ENCODE measurements around the gene RFC4. TPM values are rescaled to one million over a fixed set of nuclear protein-coding genes. Genes with fewer than 3 reads are reported as not detected.

RFC4 gene
- polyA plus RNA-seq, 3 donors, result 3.9 to 6.2 (median 4.6) TPM

- Histone ChIP-seq H3K9ac (ENCODE audit: insufficient read depth, low read length, poor library complexity, severe bottlenecking) (peak overlapping the region; percentile 95), H3K79me2 (ENCODE audit: insufficient read depth, low read length) (peaks cover 54% of the 10 kb centered on the region), H3K9me3 (replicated peaks in 1 of 2; ENCODE audit: control insufficient read depth in 1 of 2, insufficient read depth in 1 of 2, low read length in 2 of 2) (no peaks in the 10 kb centered on the region), H4K20me1 (ENCODE audit: insufficient read depth, low read length) (peaks cover 55% of the 10 kb centered on the region), H3K27ac (ENCODE audit: low read depth in 1 of 2, low read length in 2 of 2) (peak overlapping the region; percentile 95 to 99), H3K36me3 (replicated peaks in 1 of 2; ENCODE audit: control insufficient read depth in 1 of 2, insufficient read depth in 2 of 2, low read length in 2 of 2) (peaks cover 45 to 46% of the 10 kb centered on the region in 2 donors), H2AFZ (ENCODE audit: insufficient read depth, low read depth, low read length, poor library complexity, severe bottlenecking) (peak overlapping the region; percentile 80), H3K4me3 (replicated peaks in 1 of 3; ENCODE audit: low read depth in 2 of 3, low read length in 3 of 3) (peak overlapping the region; percentile 88 to 99 (median 93)), H3K4me2 (replicated peaks; ENCODE audit: extremely low read depth, low read length, poor library complexity, severe bottlenecking) (peak overlapping the region; percentile 81), H3K27me3 (ENCODE audit: control insufficient read depth in 2 of 2, insufficient read depth in 2 of 2, low read length in 2 of 2) (no peaks in the 10 kb centered on the region), H3K4me1 (ENCODE audit: control insufficient read depth in 1 of 2, insufficient read depth in 2 of 2, low read length in 2 of 2) (peaks cover 20 to 39% of the 10 kb centered on the region in 2 donors)
- peaks cover 0 to 5% (median 2%) of the 10 kb centered on the region in 3 donors for H3K27me3 Mint-ChIP-seq (ENCODE audit: low read depth in 3 of 3)
- no peak for TF ChIP-seq CTCF (IDR thresholded peaks at IDR 0.05)
- peaks cover 30% of the 10 kb centered on the region for H3K4me1 Mint-ChIP-seq
- H3K27ac Mint-ChIP-seq, result peak overlapping the region; percentile 96 to 100 (median 99)
- peak; percentile 67 to 79 (median 76) for DNase-seq
- under 1% methylated on average over 45 of the region's 56 CpGs for WGBS (ENCODE audit: insufficient coverage)
- peaks cover 45 to 49% of the 10 kb centered on the region in 2 donors for H3K36me3 Mint-ChIP-seq
- intact Hi-C loops (cut with micrococcal nuclease), result loop anchor here (5.0 to 10.0 kb wide), 4 partner anchors 43 to 849 kb away; partner anchors contain the start of genes DNAJB11 (in 1 of the 2), RPL39L (in 1 of the 2) and TRA2B (in 1 of the 2)
- H3K4me3 Mint-ChIP-seq, result peak overlapping the region; percentile 98 to 99
- peaks cover 0 to 5% (median 0%) of the 10 kb centered on the region in 7 donors for H3K9me3 Mint-ChIP-seq
These were observed 22.4 kb downstream of the RFC4 start for GRCh38 chr3:186783731-186784515.

DNA sequence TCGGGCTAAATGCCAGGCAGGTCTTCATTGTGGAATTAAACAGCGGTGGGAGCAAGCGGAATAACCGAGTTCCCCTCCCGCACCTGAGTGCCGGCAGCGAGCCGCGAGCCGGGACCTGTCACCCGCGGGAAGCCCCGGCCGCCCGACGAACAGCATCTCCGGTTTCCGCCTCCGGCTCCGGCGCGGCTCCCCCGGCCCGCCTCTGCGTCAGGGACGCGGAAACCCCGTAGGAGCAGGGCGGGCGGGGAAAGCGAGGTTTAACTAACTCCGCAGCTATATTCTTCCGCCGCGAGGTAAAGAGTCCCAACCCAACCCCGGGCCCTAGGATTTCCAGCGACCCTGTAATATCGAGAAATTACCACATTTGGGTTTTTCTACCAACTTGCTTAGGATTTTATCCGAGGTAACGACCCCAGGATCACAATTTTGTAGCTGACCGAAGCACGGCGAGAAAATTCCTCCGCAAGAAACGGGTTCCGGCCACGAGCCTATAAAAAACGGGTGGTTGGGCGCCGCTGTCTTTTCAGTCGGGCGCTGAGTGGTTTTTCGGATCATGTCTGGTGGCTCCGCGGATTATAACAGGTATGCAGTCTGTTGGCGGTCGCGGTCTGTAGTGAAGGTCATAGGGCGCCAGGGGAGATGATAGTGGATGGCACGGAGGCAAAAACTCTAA, 23.1 kb downstream of the RFC4 start, which contains the start of gene EIF4A2:
TSS of gene EIF4A2 (plus strand) at position 520 of the 673 bp plus-strand sequence. CDS start at position 554, 34 bp downstream.
- Histone ChIP-seq H3K4me1 (ENCODE audit: control insufficient read depth in 1 of 2, insufficient read depth in 2 of 2, low read length in 2 of 2) (peaks cover 20 to 39% of the 10 kb centered on the region in 2 donors), H3K9me3 (replicated peaks in 1 of 2; ENCODE audit: control insufficient read depth in 1 of 2, insufficient read depth in 1 of 2, low read length in 2 of 2) (no peaks in the 10 kb centered on the region), H2AFZ (ENCODE audit: insufficient read depth, low read depth, low read length, poor library complexity, severe bottlenecking) (peak within 1 kb of the TSS; percentile 80), H3K27ac (ENCODE audit: low read depth in 1 of 2, low read length in 2 of 2) (peak within 1 kb of the TSS; percentile 95 to 99), H3K36me3 (replicated peaks in 1 of 2; ENCODE audit: control insufficient read depth in 1 of 2, insufficient read depth in 2 of 2, low read length in 2 of 2) (peaks cover 38 to 39% of the 10 kb centered on the region in 2 donors), H3K27me3 (ENCODE audit: control insufficient read depth in 2 of 2, insufficient read depth in 2 of 2, low read length in 2 of 2) (no peaks in the 10 kb centered on the region), H3K79me2 (ENCODE audit: insufficient read depth, low read length) (peaks cover 49% of the 10 kb centered on the region), H3K4me3 (replicated peaks in 1 of 3; ENCODE audit: low read depth in 2 of 3, low read length in 3 of 3) (peak within 1 kb of the TSS; percentile 88 to 99 (median 93)), H3K9ac (ENCODE audit: insufficient read depth, low read length, poor library complexity, severe bottlenecking) (peak within 1 kb of the TSS; percentile 95), H4K20me1 (ENCODE audit: insufficient read depth, low read length) (peaks cover 47% of the 10 kb centered on the region), H3K4me2 (replicated peaks; ENCODE audit: extremely low read depth, low read length, poor library complexity, severe bottlenecking) (peak within 1 kb of the TSS; percentile 81)
- Mint-ChIP-seq H3K27me3 (ENCODE audit: low read depth in 3 of 3) (peaks cover 0 to 5% (median 2%) of the 10 kb centered on the region in 3 donors), H3K4me1 (peaks cover 29% of the 10 kb centered on the region), H3K27ac (peak within 1 kb of the TSS; percentile 96 to 100 (median 99)), H3K9me3 (peaks cover 0 to 5% (median 0%) of the 10 kb centered on the region in 7 donors), H3K4me3 (peak within 1 kb of the TSS; percentile 98 to 99), H3K36me3 (peaks cover 38 to 42% of the 10 kb centered on the region in 2 donors)
- under 1% methylated on average over 59 of the region's 60 CpGs for WGBS (ENCODE audit: insufficient coverage)
- intact Hi-C loops (cut with micrococcal nuclease), result loop anchor here (5.0 to 10.0 kb wide), 4 partner anchors 44 to 848 kb away; partner anchors contain the start of genes DNAJB11 (in 1 of the 2), RPL39L (in 1 of the 2) and TRA2B (in 1 of the 2)
- DNase-seq, result peak; percentile 86 to 95 (median 89)
- TF ChIP-seq CTCF (IDR thresholded peaks at IDR 0.05), result no peak

Measured in CD14-positive monocyte (primary cell).